ENCODE data around the gene PRRC2B.

DNA sequence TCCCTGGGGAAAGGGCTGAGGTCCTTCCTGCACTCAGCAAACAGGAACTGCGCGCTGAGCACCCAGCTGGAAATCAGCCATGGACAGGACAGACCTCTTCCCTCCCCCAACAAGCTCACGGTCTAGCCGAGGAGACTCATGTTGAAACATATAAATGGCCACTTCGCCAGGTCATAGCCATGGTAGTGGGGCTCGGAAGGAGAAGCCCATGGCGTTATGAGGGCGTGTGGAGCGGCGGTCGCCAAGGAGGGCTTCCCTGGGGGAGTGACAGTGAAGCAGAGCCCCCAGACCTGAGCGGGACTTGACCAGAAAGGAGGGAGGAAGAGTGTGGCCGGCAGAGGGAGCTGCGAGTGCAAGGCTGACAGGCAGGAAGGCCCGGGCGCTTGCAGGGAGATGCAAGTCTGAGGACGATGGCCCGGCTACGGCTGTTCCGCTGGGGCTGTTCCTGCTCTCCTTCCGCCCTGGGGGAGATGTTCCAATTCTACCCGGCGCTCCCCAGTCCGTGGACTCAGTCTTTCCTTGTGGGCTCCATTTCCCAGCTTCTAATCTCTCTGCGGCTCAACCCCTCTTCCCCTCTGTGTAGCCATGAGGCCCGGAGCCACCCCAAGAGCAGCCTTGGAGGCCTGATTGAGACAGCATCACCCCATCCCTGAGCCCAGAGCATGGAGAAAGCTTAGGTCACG lies 43.9 kb upstream of the PRRC2B start:
- TF ChIP-seq CTCF (IDR thresholded peaks at IDR 0.05) (peak; percentile 85 to 92 (median 89)), EP300 (IDR thresholded peaks at IDR 0.05) (no peak), POLR2A (IDR thresholded peaks at IDR 0.05) (no peak)
